Stimulated activated CD4-positive, alpha-beta T cell treated with anti-CD3 and anti-CD28 coated beads, TNF-alpha, amount 100 ng/mL, for 4 hours (primary cell): ENCODE data around the gene ANO6.
"Not testable (repeated sequence)": the region's sequence is repeated elsewhere in the genome, so short reads cannot be mapped to it uniquely, and the experiment has no call there.

Experiments
- DNase-seq, 3 experiments: peaks; one replicate each; pipeline ENCODE4 v3.0.0-alpha.2; 2020; ENCODE audit warnings: low read depth in 3 of 3

The ANO6 gene

GRCh38 chr12:45235087-45236025 lies 19.5 kb downstream of the ANO6 start:
- no peak for DNase-seq

- not testable (repeated sequence) for DNase-seq
Observed at GRCh38 chr12:45236383-45236782, 20.5 kb downstream of the ANO6 start.

- DNase-seq, result no peak
Observed at GRCh38 chr12:45242180-45242579, 26.3 kb downstream of the ANO6 start.

GRCh38 chr12:45243963-45244362 lies 28.1 kb downstream of the ANO6 start:
- DNase-seq, result no peak

GRCh38 chr12:45244561-45245343 lies 28.9 kb downstream of the ANO6 start:
- no peak for DNase-seq

GRCh38 chr12:45246236-45246635 lies 30.3 kb downstream of the ANO6 start:
- no peak for DNase-seq

GRCh38 chr12:45247589-45247988 lies 31.7 kb downstream of the ANO6 start:
- DNase-seq, result no peak

- no peak for DNase-seq
Observed at GRCh38 chr12:45248095-45248494, 32.2 kb downstream of the ANO6 start.

GRCh38 chr12:45254254-45254653 lies 38.4 kb downstream of the ANO6 start:
- no peak for DNase-seq

GRCh38 chr12:45256721-45257120 lies 40.8 kb downstream of the ANO6 start:
- no peak for DNase-seq

- no peak for DNase-seq
Observed at GRCh38 chr12:45257185-45257930, 41.5 kb downstream of the ANO6 start.

- no peak for DNase-seq
Observed at GRCh38 chr12:45259675-45260074, 43.8 kb downstream of the ANO6 start.

GRCh38 chr12:45260104-45260815 lies 44.4 kb downstream of the ANO6 start:
- no peak for DNase-seq

- DNase-seq, result no peak
Observed at GRCh38 chr12:45260854-45261253, 45.0 kb downstream of the ANO6 start.

GRCh38 chr12:45262185-45262584 lies 46.3 kb downstream of the ANO6 start:
- not testable (repeated sequence) for DNase-seq

GRCh38 chr12:45263587-45263986 lies 47.7 kb downstream of the ANO6 start:
- DNase-seq, result no peak

- DNase-seq, result no peak
Observed at GRCh38 chr12:45268672-45269411, 52.9 kb downstream of the ANO6 start.

GRCh38 chr12:45269412-45269751 lies 53.5 kb downstream of the ANO6 start:
- no peak for DNase-seq

GRCh38 chr12:45270951-45271350 lies 55.1 kb downstream of the ANO6 start:
- no peak for DNase-seq

- no peak for DNase-seq
Observed at GRCh38 chr12:45273717-45274271, 57.9 kb downstream of the ANO6 start.
